Measurements from ENCODE around the gene SNX10. TPM values are rescaled to one million over a fixed set of nuclear protein-coding genes. Genes with fewer than 3 reads are reported as not detected.
A peak's percentile ranks its signal among the peaks of the same experiment; 100 is the strongest.
"Not testable (repeated sequence)": the region's sequence is repeated elsewhere in the genome, so short reads cannot be mapped to it uniquely, and the experiment has no call there.

SNX10 gene
- polyA plus RNA-seq, 1 donor (not counting 4 experiments of a cell fraction or from before 2014, with no cell fraction given) = 7.0 TPM

DNA sequence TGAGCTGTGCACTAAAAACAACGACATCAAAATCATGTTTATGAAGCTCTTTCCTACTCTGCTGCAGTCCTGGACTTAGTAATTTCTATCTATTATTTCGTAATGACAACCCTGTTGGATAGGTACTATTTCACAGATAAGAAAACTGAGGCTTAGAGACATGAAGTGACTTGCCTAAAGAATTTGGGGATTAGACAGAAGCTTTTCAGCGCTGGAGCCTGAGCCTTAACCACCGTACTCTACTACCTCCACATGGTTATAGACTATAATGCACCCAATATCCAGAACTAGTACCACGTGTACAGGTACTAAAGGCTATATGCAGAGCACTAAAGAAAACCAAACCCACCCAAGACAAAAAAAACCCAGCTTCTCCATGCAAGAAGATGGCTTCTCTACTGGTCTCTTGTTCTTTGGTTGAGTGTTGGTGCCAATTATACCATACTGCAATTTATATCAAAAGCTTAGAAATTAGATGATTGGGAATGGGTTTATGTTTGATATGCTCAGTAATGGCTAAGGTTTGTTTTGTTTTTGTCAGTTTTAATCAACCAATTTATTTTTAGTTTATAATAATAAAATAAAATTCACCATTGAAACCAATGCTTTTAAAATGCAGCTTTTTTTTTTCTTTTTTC, 6.5 kb upstream of the SNX10 start:
- TF ChIP-seq EZH2 (IDR thresholded peaks at IDR 0.05; ENCODE audit: low read length) = no peak
- TF ChIP-seq CTCF (optimal IDR thresholded peaks at IDR 0.05 in 1 of 3, IDR thresholded peaks at IDR 0.05 in 1 of 3, conservative IDR thresholded peaks at IDR 0.05 in 1 of 3; ENCODE audit: extremely low read depth in 1 of 3, insufficient read depth in 2 of 3, low read length in 3 of 3) = peak in 2 of 3 experiments; percentile 18 to 20
- Histone ChIP-seq H3K9ac (ENCODE audit: control insufficient read depth, extremely low read depth, insufficient read depth, low read length) (no peak overlapping the region), H4K20me1 (ENCODE audit: control insufficient read depth, extremely low read depth, insufficient read depth, low read length) (no peaks in the 10 kb centered on the region), H3K4me3 (ENCODE audit: control insufficient read depth in 2 of 3, extremely low read depth in 1 of 3, insufficient read depth in 2 of 3, low read depth in 1 of 3, low read length in 3 of 3) (no peak overlapping the region), H3K27me3 (ENCODE audit: control insufficient read depth, extremely low read depth, insufficient read depth, low read length) (no peaks in the 10 kb centered on the region), H3K9me3 (ENCODE audit: control insufficient read depth, low read depth, low read length) (no peaks in the 10 kb centered on the region), H3K79me2 (ENCODE audit: control insufficient read depth, insufficient read depth, low read length) (no peaks in the 10 kb centered on the region), H3K4me2 (ENCODE audit: control insufficient read depth, extremely low read depth, insufficient read depth, low read depth, low read length) (no peak overlapping the region), H3K36me3 (ENCODE audit: control insufficient read depth in 2 of 2, extremely low read depth in 1 of 2, insufficient read depth in 2 of 2, low read length in 2 of 2) (no peaks in the 10 kb centered on the region), H3K27ac (ENCODE audit: control insufficient read depth, insufficient read depth, low read length) (no peak overlapping the region), H3K9me1 (ENCODE audit: control insufficient read depth, extremely low read depth, insufficient read depth, low read length) (no peaks in the 10 kb centered on the region), H3K4me1 (ENCODE audit: control insufficient read depth, extremely low read depth, insufficient read depth, low read length) (no peaks in the 10 kb centered on the region), H2AFZ (ENCODE audit: control insufficient read depth, low read length) (no peak overlapping the region)
- DNase-seq (ENCODE audit: low read depth, low spot score) (no peak), FAIRE-seq (peak; percentile 5)
- dilution Hi-C loops (cut with MboI; ENCODE audit: extremely low pct_ligation_motif_present, low sequenced_read_pairs) = no loop called here

DNA sequence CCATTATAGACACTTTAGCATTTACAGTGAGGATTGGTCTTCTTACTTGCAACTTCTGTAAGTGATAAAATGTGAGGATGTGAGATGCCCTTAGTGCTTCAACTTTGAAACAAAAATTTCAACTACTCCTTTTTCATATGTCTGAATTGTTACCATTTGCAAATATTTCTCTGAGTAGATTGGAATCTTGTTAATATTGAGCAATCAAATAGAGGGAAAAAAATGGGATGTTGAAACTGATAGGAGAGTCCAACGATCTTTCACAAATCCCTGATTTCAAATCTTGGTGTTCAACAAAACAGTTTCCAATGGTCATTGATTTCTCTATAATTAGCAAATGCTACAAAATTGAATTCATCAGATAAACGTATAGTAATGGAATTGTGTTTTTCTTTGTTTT, 5.5 kb upstream of the SNX10 start:
- Histone ChIP-seq H3K4me1 (ENCODE audit: control insufficient read depth, extremely low read depth, insufficient read depth, low read length) (no peaks in the 10 kb centered on the region), H3K4me2 (ENCODE audit: control insufficient read depth, extremely low read depth, insufficient read depth, low read depth, low read length) (no peak overlapping the region), H3K9me1 (ENCODE audit: control insufficient read depth, extremely low read depth, insufficient read depth, low read length) (no peaks in the 10 kb centered on the region), H3K36me3 (ENCODE audit: control insufficient read depth in 2 of 2, extremely low read depth in 1 of 2, insufficient read depth in 2 of 2, low read length in 2 of 2) (no peaks in the 10 kb centered on the region), H3K27me3 (ENCODE audit: control insufficient read depth, extremely low read depth, insufficient read depth, low read length) (no peaks in the 10 kb centered on the region), H3K27ac (ENCODE audit: control insufficient read depth, insufficient read depth, low read length) (no peak overlapping the region), H3K79me2 (ENCODE audit: control insufficient read depth, insufficient read depth, low read length) (no peaks in the 10 kb centered on the region), H3K9ac (ENCODE audit: control insufficient read depth, extremely low read depth, insufficient read depth, low read length) (no peak overlapping the region), H4K20me1 (ENCODE audit: control insufficient read depth, extremely low read depth, insufficient read depth, low read length) (no peaks in the 10 kb centered on the region), H2AFZ (ENCODE audit: control insufficient read depth, low read length) (no peak overlapping the region), H3K9me3 (ENCODE audit: control insufficient read depth, low read depth, low read length) (no peaks in the 10 kb centered on the region), H3K4me3 (ENCODE audit: control insufficient read depth in 2 of 3, extremely low read depth in 1 of 3, insufficient read depth in 2 of 3, low read depth in 1 of 3, low read length in 3 of 3) (no peak overlapping the region)
- DNase-seq (ENCODE audit: low read depth, low spot score) (no peak), FAIRE-seq (no peak)
- TF ChIP-seq CTCF (optimal IDR thresholded peaks at IDR 0.05 in 1 of 3, IDR thresholded peaks at IDR 0.05 in 1 of 3, conservative IDR thresholded peaks at IDR 0.05 in 1 of 3; ENCODE audit: extremely low read depth in 1 of 3, insufficient read depth in 2 of 3, low read length in 3 of 3) (no peak), EZH2 (IDR thresholded peaks at IDR 0.05; ENCODE audit: low read length) (no peak)
- dilution Hi-C loops (cut with MboI; ENCODE audit: extremely low pct_ligation_motif_present, low sequenced_read_pairs) = no loop called here

DNA sequence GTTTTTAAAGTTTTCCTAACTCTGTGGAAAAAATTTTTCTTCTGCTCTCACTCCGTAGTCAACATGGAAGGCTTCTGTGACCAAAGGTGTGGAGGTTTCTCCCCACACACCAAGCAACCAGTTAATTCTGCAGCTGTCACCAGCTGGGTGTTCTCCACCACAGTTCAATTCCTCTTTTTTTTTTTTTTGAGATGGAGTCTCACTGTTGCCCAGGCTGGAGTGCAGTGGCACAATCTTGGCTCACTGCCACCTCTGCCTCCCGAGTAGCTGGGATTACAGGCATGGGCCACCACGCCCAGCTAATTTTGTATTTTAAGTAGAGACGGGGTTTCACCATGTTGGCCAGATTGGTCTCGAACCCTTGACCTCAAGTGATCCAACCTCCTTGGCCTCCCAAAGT, 3.5 kb upstream of the SNX10 start:
- DNase-seq (ENCODE audit: low read depth, low spot score); dilution Hi-C loops (cut with MboI; ENCODE audit: extremely low pct_ligation_motif_present, low sequenced_read_pairs): not testable (repeated sequence)

More for the DNA sequence above, 3.5 kb upstream of the SNX10 start:
- not testable (repeated sequence) for H2AFZ ChIP-seq (ENCODE audit: control insufficient read depth, low read length); H3K27ac ChIP-seq (ENCODE audit: control insufficient read depth, insufficient read depth, low read length); H3K27me3 ChIP-seq (ENCODE audit: control insufficient read depth, extremely low read depth, insufficient read depth, low read length); H3K9me3 ChIP-seq (ENCODE audit: control insufficient read depth, low read depth, low read length); H3K36me3 ChIP-seq (ENCODE audit: control insufficient read depth in 2 of 2, extremely low read depth in 1 of 2, insufficient read depth in 2 of 2, low read length in 2 of 2); H3K79me2 ChIP-seq (ENCODE audit: control insufficient read depth, insufficient read depth, low read length); H3K4me1 ChIP-seq (ENCODE audit: control insufficient read depth, extremely low read depth, insufficient read depth, low read length); FAIRE-seq; H3K4me2 ChIP-seq (ENCODE audit: control insufficient read depth, extremely low read depth, insufficient read depth, low read depth, low read length); H3K4me3 ChIP-seq (ENCODE audit: control insufficient read depth in 2 of 3, extremely low read depth in 1 of 3, insufficient read depth in 2 of 3, low read depth in 1 of 3, low read length in 3 of 3); H3K9ac ChIP-seq (ENCODE audit: control insufficient read depth, extremely low read depth, insufficient read depth, low read length); H3K9me1 ChIP-seq (ENCODE audit: control insufficient read depth, extremely low read depth, insufficient read depth, low read length); H4K20me1 ChIP-seq (ENCODE audit: control insufficient read depth, extremely low read depth, insufficient read depth, low read length)

Measured in keratinocyte (primary cell).